ENCODE measurements around the gene PRR22. TPM values are rescaled to one million over a fixed set of nuclear protein-coding genes. Genes with fewer than 3 reads are reported as not detected.

Gene PRR22
- total RNA-seq, 1 donor: 0.36 TPM

- Histone ChIP-seq H3K79me2 (ENCODE audit: insufficient read depth, low read length) (no peaks in the 10 kb centered on the region), H3K9me3 (ENCODE audit: low read depth, low read length) (no peaks in the 10 kb centered on the region), H3K4me3 (ENCODE audit: insufficient read depth, low read length) (no peak overlapping the region), H3K27ac (ENCODE audit: low read depth, low read length) (no peak overlapping the region), H3K4me1 (ENCODE audit: insufficient read depth, low read length) (peaks cover 3% of the 10 kb centered on the region), H3K4me2 (ENCODE audit: insufficient read depth, low read length) (no peak overlapping the region), H3K36me3 (ENCODE audit: insufficient read depth, low read length) (no peaks in the 10 kb centered on the region), H3K27me3 (ENCODE audit: insufficient read depth, low read length) (no peaks in the 10 kb centered on the region), H4K20me1 (ENCODE audit: insufficient read depth, low read length) (no peaks in the 10 kb centered on the region), H2AFZ (ENCODE audit: low read length) (no peak overlapping the region)
- peak; percentile 10 for DNase-seq (ENCODE audit: insufficient read length, low spot score, missing footprints)
- TF ChIP-seq CTCF (IDR thresholded peaks at IDR 0.05; ENCODE audit: extremely low read depth, low read depth, low read length): no peak
Measured at GRCh38 chr19:5772416-5772815, 12.1 kb downstream of the PRR22 start.

- Histone ChIP-seq H3K27ac (ENCODE audit: low read depth, low read length) (no peak overlapping the region), H4K20me1 (ENCODE audit: insufficient read depth, low read length) (no peaks in the 10 kb centered on the region), H3K9me3 (ENCODE audit: low read depth, low read length) (no peaks in the 10 kb centered on the region), H3K36me3 (ENCODE audit: insufficient read depth, low read length) (no peaks in the 10 kb centered on the region), H2AFZ (ENCODE audit: low read length) (no peak overlapping the region), H3K4me3 (ENCODE audit: insufficient read depth, low read length) (no peak overlapping the region), H3K4me2 (ENCODE audit: insufficient read depth, low read length) (no peak overlapping the region), H3K27me3 (ENCODE audit: insufficient read depth, low read length) (no peaks in the 10 kb centered on the region), H3K4me1 (ENCODE audit: insufficient read depth, low read length) (no peaks in the 10 kb centered on the region), H3K79me2 (ENCODE audit: insufficient read depth, low read length) (no peaks in the 10 kb centered on the region)
- DNase-seq (ENCODE audit: insufficient read length, low spot score, missing footprints): peak; percentile 23
- TF ChIP-seq CTCF (IDR thresholded peaks at IDR 0.05; ENCODE audit: extremely low read depth, low read depth, low read length): no peak
Measured at GRCh38 chr19:5767949-5768348, 16.6 kb downstream of the PRR22 start.

GRCh38 chr19:5765220-5765619 is 19.3 kb downstream of the PRR22 start:
- Histone ChIP-seq H3K4me1 (ENCODE audit: insufficient read depth, low read length) (no peaks in the 10 kb centered on the region), H2AFZ (ENCODE audit: low read length) (no peak overlapping the region), H3K4me2 (ENCODE audit: insufficient read depth, low read length) (no peak overlapping the region), H3K9me3 (ENCODE audit: low read depth, low read length) (no peaks in the 10 kb centered on the region), H3K36me3 (ENCODE audit: insufficient read depth, low read length) (no peaks in the 10 kb centered on the region), H3K27me3 (ENCODE audit: insufficient read depth, low read length) (no peaks in the 10 kb centered on the region), H4K20me1 (ENCODE audit: insufficient read depth, low read length) (no peaks in the 10 kb centered on the region), H3K27ac (ENCODE audit: low read depth, low read length) (no peak overlapping the region), H3K4me3 (ENCODE audit: insufficient read depth, low read length) (no peak overlapping the region), H3K79me2 (ENCODE audit: insufficient read depth, low read length) (no peaks in the 10 kb centered on the region)
- DNase-seq (ENCODE audit: insufficient read length, low spot score, missing footprints): no peak
- no peak for TF ChIP-seq CTCF (IDR thresholded peaks at IDR 0.05; ENCODE audit: extremely low read depth, low read depth, low read length)

- no peak overlapping the region for H2AFZ ChIP-seq (ENCODE audit: low read length)
- H3K27me3 ChIP-seq (ENCODE audit: insufficient read depth, low read length): no peaks in the 10 kb centered on the region
- no peaks in the 10 kb centered on the region for H3K36me3 ChIP-seq (ENCODE audit: insufficient read depth, low read length)
- no peak for TF ChIP-seq CTCF (IDR thresholded peaks at IDR 0.05; ENCODE audit: extremely low read depth, low read depth, low read length)
- no peaks in the 10 kb centered on the region for H3K9me3 ChIP-seq (ENCODE audit: low read depth, low read length)
- no peaks in the 10 kb centered on the region for H3K79me2 ChIP-seq (ENCODE audit: insufficient read depth, low read length)
- no peak overlapping the region for H3K4me2 ChIP-seq (ENCODE audit: insufficient read depth, low read length)
- H3K4me1 ChIP-seq (ENCODE audit: insufficient read depth, low read length): no peaks in the 10 kb centered on the region
- H3K27ac ChIP-seq (ENCODE audit: low read depth, low read length): no peak overlapping the region
- DNase-seq (ENCODE audit: insufficient read length, low spot score, missing footprints): no peak
- no peaks in the 10 kb centered on the region for H4K20me1 ChIP-seq (ENCODE audit: insufficient read depth, low read length)
- H3K4me3 ChIP-seq (ENCODE audit: insufficient read depth, low read length): no peak overlapping the region
Measured at GRCh38 chr19:5762608-5763217, 21.8 kb downstream of the PRR22 start.

Measured in osteoblast (primary cell).